Activated T-helper 2 cell treated with anti-CD3 and anti-CD28 coated beads, Interferon-gamma antibody, Interleukin-2, Interleukin-4, amounts not matched to agents 10 μg/mL and 5 μg/mL and 100 μg/mL, durations not matched to agents 14 hours and 24 hours and 36 hours (primary cell): Measurements from ENCODE around the gene STPG2. TPM values are rescaled to one million over a fixed set of nuclear protein-coding genes. Genes with fewer than 3 reads are reported as not detected.

Experiments used
- DNase-seq: peaks from one replicate; pipeline ENCODE4 v3.0.0; 2021; ENCODE audit warnings: low spot score
- H3K27ac Mint-ChIP-seq: one replicate; pipeline ENCODE4 v1.8.0; 2021; ENCODE audit warnings: mixed read lengths
- H3K27me3 Mint-ChIP-seq: one replicate; pipeline ENCODE4 v1.8.0; 2021; ENCODE audit warnings: low read depth, mixed read lengths
- H3K36me3 Mint-ChIP-seq: one replicate; pipeline ENCODE4 v1.8.0; 2021; ENCODE audit warnings: low read depth, mixed read lengths
- H3K4me1 Mint-ChIP-seq: one replicate; pipeline ENCODE4 v1.8.0; 2021; ENCODE audit warnings: low read depth, mixed read lengths
- H3K4me3 Mint-ChIP-seq: one replicate; pipeline ENCODE4 v1.8.0; 2021; ENCODE audit warnings: low read depth, mild to moderate bottlenecking, moderate library complexity, mixed read lengths
- H3K9me3 Mint-ChIP-seq: one replicate; pipeline ENCODE4 v1.8.0; 2021; ENCODE audit warnings: mixed read lengths
- intact Hi-C: fragments of 100-400 bp; cut with micrococcal nuclease; formaldehyde crosslinking; loops from one replicate; pipeline ENCODE4 v1.15.1; 2023
- total RNA-seq: library from RNA; stranded (reverse); gene quantifications from 2 replicates; pipeline ENCODE4 v1.2.3, GENCODE V29; 2022

The STPG2 gene
- total RNA-seq, 1 donor from 2014 or later = not detected

DNA sequence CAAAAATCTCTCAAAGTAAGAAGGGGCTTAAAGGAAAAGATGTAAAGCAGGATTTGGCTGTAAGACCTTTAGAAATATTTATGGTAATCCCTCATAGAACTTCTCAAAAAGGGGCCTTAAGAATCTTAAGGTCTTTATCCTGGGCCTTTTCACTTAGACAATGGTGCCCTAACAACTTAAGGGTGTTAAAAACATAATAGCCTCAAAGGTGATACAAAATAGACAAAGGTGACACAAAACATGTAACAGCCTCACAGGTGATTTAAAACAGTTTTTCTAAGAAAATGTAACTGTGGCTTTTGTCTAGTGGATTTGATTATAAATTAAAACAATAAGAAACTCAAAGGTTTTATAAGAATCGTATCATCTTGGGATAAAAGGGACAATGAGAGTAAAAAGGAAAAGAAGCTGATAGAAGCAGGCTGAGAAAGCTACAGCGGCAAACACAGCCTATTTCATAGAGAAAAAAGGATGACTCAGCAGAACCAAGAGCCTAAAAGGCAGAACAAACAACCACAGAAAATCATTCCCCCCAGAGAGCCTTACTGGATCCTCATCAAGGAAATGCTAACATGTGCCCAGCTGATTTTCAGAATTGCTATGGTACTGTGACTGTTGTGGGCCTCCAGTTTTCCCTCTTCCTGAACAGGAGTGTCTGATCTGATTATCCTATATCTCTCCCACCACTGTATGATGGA is 164.3 kb downstream of the STPG2 start:
- Mint-ChIP-seq H3K27ac (no peak overlapping the region), H3K27me3 (no peaks in the 10 kb centered on the region), H3K4me3 (no peak overlapping the region), H3K9me3 (peaks cover 8% of the 10 kb centered on the region), H3K4me1 (no peaks in the 10 kb centered on the region), H3K36me3 (no peaks in the 10 kb centered on the region)
- intact Hi-C loops = no loop called here
- no peak for DNase-seq

DNA sequence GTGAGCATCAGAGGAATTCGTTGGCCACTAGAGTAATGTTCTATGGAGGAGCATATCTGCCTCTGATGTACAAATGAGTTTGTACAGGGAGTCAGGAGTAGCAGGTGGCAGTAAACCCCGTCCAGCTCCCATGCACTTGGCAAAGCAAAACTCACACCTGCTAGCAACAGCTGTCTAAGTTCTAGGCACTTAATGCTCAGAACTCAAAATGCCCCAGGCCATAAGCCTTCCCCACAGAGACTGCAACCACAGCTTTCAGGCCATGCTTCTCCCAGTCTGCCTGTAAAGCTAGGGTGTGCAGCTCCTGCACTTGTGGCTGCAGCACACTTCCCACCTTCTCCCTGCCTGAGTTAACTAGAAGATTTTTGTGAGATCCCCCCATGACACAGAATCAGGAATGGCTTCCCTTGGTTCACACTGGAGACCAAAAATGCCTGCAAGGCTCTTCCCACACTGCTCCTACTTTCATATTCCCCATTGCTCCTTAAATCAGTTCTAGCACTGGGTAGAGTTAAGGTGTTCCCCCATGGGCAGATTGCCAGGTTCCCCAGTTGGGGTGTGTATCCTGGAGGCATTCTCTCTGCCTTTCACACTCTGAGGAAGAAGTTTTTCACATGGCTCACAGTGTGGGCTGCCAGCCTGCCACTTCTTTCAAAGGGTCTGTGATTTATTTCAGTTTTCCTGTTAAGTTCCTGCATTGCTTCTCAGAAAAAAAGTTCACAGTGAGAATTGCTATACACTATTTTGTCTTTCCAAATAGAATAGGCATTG is 189.9 kb downstream of the STPG2 start:
- no peak overlapping the region for H3K4me3 Mint-ChIP-seq

GRCh38 chr4:97952763-97953162 is 190.5 kb downstream of the STPG2 start:
- H3K9me3 Mint-ChIP-seq = peaks cover 6% of the 10 kb centered on the region
- no peak for DNase-seq
- no peaks in the 10 kb centered on the region for H3K36me3 Mint-ChIP-seq
- H3K27ac Mint-ChIP-seq = no peak overlapping the region
- H3K4me1 Mint-ChIP-seq = no peaks in the 10 kb centered on the region
- no peaks in the 10 kb centered on the region for H3K27me3 Mint-ChIP-seq
- intact Hi-C loops = no loop called here
- no peak overlapping the region for H3K4me3 Mint-ChIP-seq

More for the DNA sequence above, 189.9 kb downstream of the STPG2 start:
- H3K9me3 Mint-ChIP-seq = peaks cover 6% of the 10 kb centered on the region
- intact Hi-C loops = no loop called here
- no peak for DNase-seq
- H3K4me1 Mint-ChIP-seq = no peaks in the 10 kb centered on the region
- H3K27ac Mint-ChIP-seq = no peak overlapping the region
- no peaks in the 10 kb centered on the region for H3K27me3 Mint-ChIP-seq
- H3K36me3 Mint-ChIP-seq = no peaks in the 10 kb centered on the region

DNA sequence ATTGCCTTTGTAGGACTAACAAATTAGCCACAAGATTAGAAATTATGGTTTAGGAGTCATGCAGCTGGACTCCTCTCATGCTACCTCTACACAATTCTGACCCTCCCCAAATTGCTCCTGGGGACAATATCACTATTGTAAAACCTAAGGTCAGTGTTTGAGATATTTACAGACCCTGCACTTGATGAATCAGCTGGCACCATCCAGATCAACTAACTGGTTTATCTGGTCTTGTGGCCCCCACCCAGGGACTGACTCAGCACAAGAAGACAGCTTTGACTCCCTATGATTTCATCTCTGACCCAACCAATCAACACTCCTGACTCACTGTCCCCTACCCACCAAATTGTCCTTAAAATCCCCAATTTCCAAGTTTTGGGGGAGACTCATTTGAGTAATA is 192.4 kb downstream of the STPG2 start:
- H3K27ac Mint-ChIP-seq = no peak overlapping the region
- H3K9me3 Mint-ChIP-seq = peaks cover 6% of the 10 kb centered on the region
- no peak for DNase-seq
- no peaks in the 10 kb centered on the region for H3K27me3 Mint-ChIP-seq
- no peaks in the 10 kb centered on the region for H3K36me3 Mint-ChIP-seq
- no peak overlapping the region for H3K4me3 Mint-ChIP-seq
- intact Hi-C loops = no loop called here
- H3K4me1 Mint-ChIP-seq = no peaks in the 10 kb centered on the region

DNA sequence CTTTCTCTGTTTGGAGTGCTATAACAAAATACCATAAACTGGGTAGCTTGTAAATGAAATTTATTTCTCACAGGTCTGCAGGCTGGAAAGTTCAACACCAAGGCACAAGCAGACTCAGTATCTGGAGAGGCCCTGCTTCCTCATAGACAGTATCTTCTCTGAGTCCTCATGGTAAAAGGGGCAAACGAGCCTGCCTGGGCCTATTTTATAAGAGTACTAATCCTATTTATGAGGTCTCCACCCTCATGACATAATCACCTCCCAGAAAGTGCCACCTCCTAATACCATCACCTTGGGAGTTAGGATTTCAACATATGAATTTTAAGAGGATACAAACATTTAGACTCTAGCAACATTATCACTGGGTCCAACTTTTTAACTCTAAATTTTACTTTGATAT is 200.3 kb downstream of the STPG2 start:
- Mint-ChIP-seq H3K27me3 (no peaks in the 10 kb centered on the region), H3K36me3 (no peaks in the 10 kb centered on the region), H3K27ac (no peak overlapping the region), H3K4me1 (no peaks in the 10 kb centered on the region), H3K4me3 (no peak overlapping the region), H3K9me3 (peaks cover 11% of the 10 kb centered on the region)
- intact Hi-C loops = no loop called here
- DNase-seq = no peak

DNA sequence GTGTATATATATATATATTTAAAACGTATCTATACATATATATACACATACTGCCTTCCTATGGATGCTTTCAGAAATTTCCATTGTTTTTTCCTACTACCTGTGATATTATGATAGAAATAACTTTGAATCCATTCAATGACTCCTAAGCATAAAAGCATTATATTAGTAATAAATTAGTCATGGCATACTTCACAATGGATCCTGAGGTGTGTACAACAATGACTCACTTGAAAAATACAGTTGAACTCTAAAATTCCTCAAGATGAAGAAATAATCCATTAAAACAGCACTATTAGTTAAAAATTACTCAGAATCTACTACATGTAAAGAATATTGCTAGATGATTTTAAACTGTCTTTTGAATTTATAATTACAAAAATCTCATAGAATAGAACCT is 201.1 kb downstream of the STPG2 start:
- Mint-ChIP-seq H3K9me3 (peaks cover 15% of the 10 kb centered on the region), H3K36me3 (no peaks in the 10 kb centered on the region), H3K27me3 (no peaks in the 10 kb centered on the region), H3K27ac (no peak overlapping the region), H3K4me1 (no peaks in the 10 kb centered on the region), H3K4me3 (no peak overlapping the region)
- no peak for DNase-seq
- intact Hi-C loops = no loop called here

GRCh38 chr4:97938141-97938540 is 205.1 kb downstream of the STPG2 start:
- Mint-ChIP-seq H3K4me3 (no peak overlapping the region), H3K36me3 (no peaks in the 10 kb centered on the region), H3K9me3 (peaks cover 41% of the 10 kb centered on the region), H3K4me1 (no peaks in the 10 kb centered on the region), H3K27me3 (no peaks in the 10 kb centered on the region), H3K27ac (no peak overlapping the region)
- no peak for DNase-seq
- intact Hi-C loops = no loop called here

DNA sequence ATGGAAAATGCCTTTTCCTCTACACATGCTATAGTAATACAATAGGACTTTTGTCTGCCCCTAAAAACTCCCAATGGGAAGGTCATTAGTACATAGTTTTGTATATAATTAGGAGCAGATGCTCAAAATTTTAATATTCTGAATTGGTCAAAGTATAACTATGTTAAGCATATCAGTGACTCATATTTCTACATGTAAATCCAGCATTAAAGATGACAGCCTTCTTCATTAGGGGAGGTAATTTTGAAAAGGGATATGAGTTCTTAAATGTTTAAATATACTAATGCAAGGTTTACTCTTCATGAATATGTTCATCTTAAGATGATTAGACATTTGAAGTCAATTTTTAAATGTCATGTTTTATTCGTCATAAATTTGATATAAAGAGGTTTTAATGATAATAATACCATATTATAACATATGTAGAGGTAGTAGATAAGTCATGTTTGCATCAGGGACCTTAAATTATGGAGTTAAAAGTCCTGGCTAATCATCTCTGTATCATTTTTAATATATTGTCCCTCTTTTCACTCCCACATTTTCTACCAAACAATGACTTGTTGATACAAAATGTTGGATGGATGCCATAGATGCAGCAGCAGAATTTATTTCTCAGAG is 218.8 kb downstream of the STPG2 start:
- Mint-ChIP-seq H3K27ac (no peak overlapping the region), H3K36me3 (no peaks in the 10 kb centered on the region), H3K4me3 (no peak overlapping the region), H3K9me3 (peaks cover 4% of the 10 kb centered on the region), H3K27me3 (no peaks in the 10 kb centered on the region), H3K4me1 (no peaks in the 10 kb centered on the region)
- no peak for DNase-seq
- intact Hi-C loops = no loop called here

DNA sequence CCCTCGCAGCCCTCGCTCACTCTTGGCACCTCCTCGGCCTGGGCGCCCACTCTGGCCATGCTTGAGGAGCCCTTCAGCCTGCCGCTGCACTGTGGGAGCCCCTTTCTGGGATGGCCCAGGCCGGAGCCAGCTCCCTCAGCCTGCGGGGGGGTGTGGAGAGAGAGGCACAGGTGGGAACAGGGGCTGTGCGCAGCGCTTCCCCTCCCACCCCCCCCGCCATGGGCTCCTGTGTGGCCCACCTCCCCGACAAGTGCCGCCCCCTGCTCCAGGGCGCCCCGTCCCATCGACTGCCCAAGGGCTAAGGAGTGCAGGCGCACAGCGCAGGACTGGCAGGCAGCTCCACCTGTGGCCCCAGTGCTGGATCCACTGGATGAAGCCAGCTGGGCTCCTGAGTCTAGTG is 220.2 kb downstream of the STPG2 start:
- Mint-ChIP-seq H3K27me3 (no peaks in the 10 kb centered on the region), H3K36me3 (no peaks in the 10 kb centered on the region), H3K27ac (no peak overlapping the region), H3K4me3 (no peak overlapping the region), H3K4me1 (no peaks in the 10 kb centered on the region), H3K9me3 (peaks cover 4% of the 10 kb centered on the region)
- no peak for DNase-seq
- intact Hi-C loops = no loop called here

- Mint-ChIP-seq H3K27ac (no peak overlapping the region), H3K27me3 (no peaks in the 10 kb centered on the region), H3K36me3 (no peaks in the 10 kb centered on the region), H3K9me3 (peaks cover 11% of the 10 kb centered on the region), H3K4me1 (no peaks in the 10 kb centered on the region), H3K4me3 (no peak overlapping the region)
- intact Hi-C loops = no loop called here
- no peak for DNase-seq
Measured at GRCh38 chr4:97917115-97917514, 226.2 kb downstream of the STPG2 start.

DNA sequence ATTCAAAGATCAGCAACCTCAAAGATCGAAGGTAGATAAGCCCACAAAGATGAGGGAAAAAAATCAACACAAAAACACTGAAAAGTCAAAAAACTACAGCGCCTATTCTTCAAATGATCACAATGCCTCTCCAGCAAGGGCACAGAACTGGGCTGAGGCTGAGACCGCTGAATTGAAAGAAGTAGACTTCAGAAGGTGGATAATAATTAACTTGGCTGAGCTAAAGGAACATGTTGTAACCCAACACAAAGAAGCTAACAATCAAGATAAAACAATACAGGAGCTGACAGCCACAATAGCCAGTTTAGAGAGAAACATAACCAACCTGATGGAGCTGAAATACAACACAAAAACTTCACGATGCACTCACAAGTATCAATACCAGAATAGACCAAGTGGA is 231.1 kb downstream of the STPG2 start:
- no peak overlapping the region for H3K4me3 Mint-ChIP-seq
- H3K27me3 Mint-ChIP-seq = no peaks in the 10 kb centered on the region
- peaks cover 19% of the 10 kb centered on the region for H3K9me3 Mint-ChIP-seq
- no peak for DNase-seq
- intact Hi-C loops = no loop called here
- no peaks in the 10 kb centered on the region for H3K4me1 Mint-ChIP-seq
- H3K27ac Mint-ChIP-seq = no peak overlapping the region
- H3K36me3 Mint-ChIP-seq = no peaks in the 10 kb centered on the region

DNA sequence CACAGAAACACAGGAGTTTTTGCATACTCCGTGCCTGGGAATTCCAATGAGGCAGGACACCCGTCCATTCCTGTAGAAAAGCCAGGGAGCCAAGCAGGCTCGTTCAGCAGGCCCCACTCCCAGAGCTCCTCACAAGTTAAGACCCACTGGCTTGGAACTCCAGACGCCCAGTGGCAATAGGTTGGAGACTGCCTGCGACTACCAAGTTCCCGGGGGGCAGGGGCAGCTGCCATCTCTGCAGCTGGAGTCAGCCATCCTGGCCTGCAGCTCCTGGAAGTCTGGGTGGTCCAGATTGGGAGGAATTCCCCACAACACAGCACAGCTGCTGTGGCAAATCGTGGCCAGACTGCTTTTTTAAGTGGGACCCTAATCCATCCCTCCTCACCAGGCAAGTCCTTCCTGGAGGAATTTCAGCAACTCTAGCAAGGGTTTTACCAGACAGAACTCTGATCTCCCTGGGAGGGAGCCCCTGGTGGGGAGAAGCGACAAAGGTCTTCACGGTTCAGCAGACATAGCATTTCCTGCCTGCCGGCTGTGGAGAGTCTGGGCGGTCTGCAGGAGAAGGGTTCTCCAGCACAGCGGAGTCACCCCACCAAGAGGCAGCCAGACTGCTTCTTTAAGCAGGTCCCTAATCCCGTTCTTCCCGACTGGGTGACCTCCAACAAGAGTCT is 231.9 kb downstream of the STPG2 start:
- Mint-ChIP-seq H3K27me3 (no peaks in the 10 kb centered on the region), H3K9me3 (peaks cover 19% of the 10 kb centered on the region), H3K36me3 (no peaks in the 10 kb centered on the region), H3K27ac (no peak overlapping the region), H3K4me1 (no peaks in the 10 kb centered on the region), H3K4me3 (no peak overlapping the region)
- intact Hi-C loops = no loop called here
- no peak for DNase-seq

- Mint-ChIP-seq H3K4me1 (no peaks in the 10 kb centered on the region), H3K36me3 (no peaks in the 10 kb centered on the region), H3K9me3 (peaks cover 25% of the 10 kb centered on the region), H3K27ac (no peak overlapping the region), H3K4me3 (no peak overlapping the region), H3K27me3 (no peaks in the 10 kb centered on the region)
- intact Hi-C loops = no loop called here
- no peak for DNase-seq
Measured at GRCh38 chr4:97910005-97910404, 233.3 kb downstream of the STPG2 start.
